Bronchial epithelial cell (primary cell): ENCODE results near the gene GSTT4. TPM values are rescaled to one million over a fixed set of nuclear protein-coding genes. Genes with fewer than 3 reads are reported as not detected.
A peak's percentile ranks its signal among the peaks of the same experiment; 100 is the strongest.

Experiments used
- DNase-seq: peaks from one replicate; pipeline ENCODE4 v3.0.0-alpha.2; 2010; ENCODE audit warnings: low read depth
- FAIRE-seq: peaks from 2 replicates; lab custom pipeline; 2011; peaks lifted over from hg19 to GRCh38; lab: Jason Lieb, UNC
- H3K27me3 ChIP-seq: 2 replicates; pipeline ENCODE4 v1.5.1; 2011; ENCODE audit warnings: low read length; ENCODE audit not compliant: control insufficient read depth, insufficient read depth
- H3K36me3 ChIP-seq: 2 replicates; pipeline ENCODE4 v1.5.1; 2011; ENCODE audit warnings: low read length; ENCODE audit not compliant: control insufficient read depth, insufficient read depth
- H3K4me3 ChIP-seq: 2 replicates; pipeline ENCODE4 v1.5.1; 2011; ENCODE audit warnings: mild to moderate bottlenecking, low read depth, low read length, control low read depth
- total RNA-seq: library from RNA; depleted of rRNA; stranded (reverse); fragments of >200 nt; gene quantifications from 2 replicates; pipeline ENCODE4 v1.2.1, GENCODE V29; 2014
- TF ChIP-seq, protein P1 (sequence below): IDR thresholded peaks from 2 replicates; pipeline ENCODE4 v1.5.1; 2011; ENCODE audit warnings: mild to moderate bottlenecking, moderate library complexity, low read length, control low read depth, inconsistent platforms; ENCODE audit not compliant: insufficient read depth, severe bottlenecking

GSTT4 gene
- total RNA-seq, 1 donor from 2014 or later, result not detected

DNA sequence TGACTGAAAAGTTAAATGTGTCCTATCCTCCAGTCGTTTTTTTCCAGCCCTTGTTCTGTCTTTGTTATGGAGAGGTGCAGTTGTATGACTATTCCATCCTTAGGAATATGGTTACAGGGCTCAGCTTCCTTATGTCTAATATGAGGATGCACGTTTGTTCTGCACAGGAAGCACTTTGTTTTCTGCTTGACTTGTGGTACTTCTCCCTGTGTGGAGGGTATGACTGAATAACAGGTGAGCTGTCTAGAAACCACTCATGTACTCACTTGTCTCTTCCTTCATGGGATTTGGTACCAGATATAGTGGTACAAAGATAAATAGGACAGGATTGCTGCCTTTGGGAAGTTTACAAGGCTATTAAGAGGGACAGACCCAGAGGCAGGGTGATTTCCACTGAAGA lies 23.3 kb upstream of the GSTT4 start:
- no peak overlapping the region for H3K4me3 ChIP-seq
- no peaks in the 10 kb centered on the region for H3K36me3 ChIP-seq
- FAIRE-seq (no peak), DNase-seq (peak; percentile 23)
- TF ChIP-seq, protein P1, sequence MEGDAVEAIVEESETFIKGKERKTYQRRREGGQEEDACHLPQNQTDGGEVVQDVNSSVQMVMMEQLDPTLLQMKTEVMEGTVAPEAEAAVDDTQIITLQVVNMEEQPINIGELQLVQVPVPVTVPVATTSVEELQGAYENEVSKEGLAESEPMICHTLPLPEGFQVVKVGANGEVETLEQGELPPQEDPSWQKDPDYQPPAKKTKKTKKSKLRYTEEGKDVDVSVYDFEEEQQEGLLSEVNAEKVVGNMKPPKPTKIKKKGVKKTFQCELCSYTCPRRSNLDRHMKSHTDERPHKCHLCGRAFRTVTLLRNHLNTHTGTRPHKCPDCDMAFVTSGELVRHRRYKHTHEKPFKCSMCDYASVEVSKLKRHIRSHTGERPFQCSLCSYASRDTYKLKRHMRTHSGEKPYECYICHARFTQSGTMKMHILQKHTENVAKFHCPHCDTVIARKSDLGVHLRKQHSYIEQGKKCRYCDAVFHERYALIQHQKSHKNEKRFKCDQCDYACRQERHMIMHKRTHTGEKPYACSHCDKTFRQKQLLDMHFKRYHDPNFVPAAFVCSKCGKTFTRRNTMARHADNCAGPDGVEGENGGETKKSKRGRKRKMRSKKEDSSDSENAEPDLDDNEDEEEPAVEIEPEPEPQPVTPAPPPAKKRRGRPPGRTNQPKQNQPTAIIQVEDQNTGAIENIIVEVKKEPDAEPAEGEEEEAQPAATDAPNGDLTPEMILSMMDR, result no peak
- no peaks in the 10 kb centered on the region for H3K27me3 ChIP-seq

DNA sequence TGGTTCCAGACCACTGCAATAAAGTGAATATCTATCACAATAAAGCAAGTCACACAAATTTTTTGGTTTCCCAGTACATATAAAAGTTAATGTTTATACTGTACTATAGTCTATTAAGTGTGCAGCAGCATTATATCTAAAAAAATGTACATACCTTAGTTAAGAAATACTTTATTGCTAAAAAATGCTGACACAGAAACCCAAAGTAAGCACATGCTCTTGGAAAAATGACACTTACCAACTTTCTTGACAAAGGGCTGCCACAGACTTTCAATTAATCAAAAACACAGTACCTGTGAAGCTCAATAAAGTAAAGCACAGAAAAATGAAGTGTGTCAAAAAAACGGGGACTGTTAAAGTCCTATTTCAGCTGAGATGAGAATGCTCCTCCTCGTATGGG lies 22.7 kb upstream of the GSTT4 start:
- Histone ChIP-seq H3K36me3 (no peaks in the 10 kb centered on the region), H3K4me3 (no peak overlapping the region), H3K27me3 (no peaks in the 10 kb centered on the region)
- DNase-seq, result no peak
- TF ChIP-seq, protein P1, result no peak
- no peak for FAIRE-seq

DNA sequence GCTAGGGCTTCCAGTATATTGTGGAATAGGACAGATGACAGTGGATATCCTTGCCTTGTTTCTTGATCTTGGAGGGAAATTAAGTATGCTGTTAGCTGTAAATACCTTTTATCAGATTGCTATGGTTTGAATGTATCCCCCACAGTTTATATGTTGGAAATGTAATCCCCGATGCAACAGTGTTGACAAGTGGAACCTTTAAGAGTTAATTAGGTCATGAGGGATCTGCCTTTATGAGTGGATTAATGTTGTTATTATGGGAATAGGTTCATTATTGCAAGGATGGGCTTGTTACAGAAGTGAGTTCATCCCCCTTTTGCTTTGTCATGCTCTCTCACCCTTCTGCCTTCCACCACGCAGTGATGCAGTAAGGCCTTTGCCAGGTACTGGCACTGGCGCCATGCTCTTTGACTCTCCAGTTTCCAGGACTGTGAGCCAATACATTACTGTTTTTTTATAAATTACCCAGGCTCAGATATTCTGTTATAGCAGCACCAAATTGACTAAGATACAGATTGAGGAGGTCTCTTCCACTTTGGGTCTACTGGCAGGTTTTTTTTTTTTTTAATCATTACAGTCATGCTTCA lies 22.2 kb upstream of the GSTT4 start:
- H3K4me3 ChIP-seq, result no peak overlapping the region
- no peak for FAIRE-seq
- no peaks in the 10 kb centered on the region for H3K27me3 ChIP-seq
- H3K36me3 ChIP-seq, result no peaks in the 10 kb centered on the region
- TF ChIP-seq, protein P1, result no peak
- no peak for DNase-seq

DNA sequence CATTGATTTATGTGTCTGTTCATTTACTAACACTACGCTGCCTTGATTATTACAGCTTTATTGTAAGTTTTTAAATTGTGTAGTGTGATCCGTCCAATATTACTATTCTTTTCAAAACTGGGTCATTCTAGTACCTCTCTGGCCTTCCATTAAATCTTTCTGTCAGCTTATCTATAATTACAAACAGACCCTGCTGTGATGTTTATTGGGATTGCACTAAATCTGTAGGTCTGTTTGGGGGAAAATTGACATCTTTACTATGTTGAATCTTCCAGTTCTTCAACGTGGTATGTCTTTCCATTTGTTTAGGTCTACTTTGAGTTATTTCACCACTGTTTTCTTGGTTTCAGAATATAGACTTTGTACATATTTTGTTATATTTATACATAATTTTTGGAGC lies 21.5 kb upstream of the GSTT4 start:
- TF ChIP-seq, protein P1, result no peak
- Histone ChIP-seq H3K4me3 (no peak overlapping the region), H3K36me3 (no peaks in the 10 kb centered on the region), H3K27me3 (no peaks in the 10 kb centered on the region)
- no peak for DNase-seq
- no peak for FAIRE-seq

DNA sequence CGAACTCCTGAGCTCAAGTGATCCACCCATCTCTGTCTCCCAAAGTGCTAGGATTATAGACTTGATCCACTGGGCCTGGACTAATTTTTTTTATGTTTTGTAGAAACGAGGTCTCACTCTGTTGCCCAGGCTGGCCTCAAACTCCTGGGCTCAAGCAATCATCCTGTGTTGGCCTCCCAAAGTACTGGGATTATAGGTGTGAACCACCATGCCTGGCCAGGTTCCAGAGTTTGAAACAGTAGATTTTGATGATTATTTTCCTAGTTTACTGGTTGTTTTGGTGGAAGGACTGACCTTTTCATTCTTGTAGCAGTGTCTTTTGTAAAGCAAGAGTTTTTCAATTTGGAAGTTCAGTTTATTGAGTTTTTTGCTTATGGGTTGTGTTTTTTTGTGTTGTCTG lies 20.8 kb upstream of the GSTT4 start:
- FAIRE-seq (no peak), DNase-seq (no peak)
- TF ChIP-seq, protein P1, result no peak
- no peak overlapping the region for H3K4me3 ChIP-seq
- no peaks in the 10 kb centered on the region for H3K27me3 ChIP-seq
- no peaks in the 10 kb centered on the region for H3K36me3 ChIP-seq

DNA sequence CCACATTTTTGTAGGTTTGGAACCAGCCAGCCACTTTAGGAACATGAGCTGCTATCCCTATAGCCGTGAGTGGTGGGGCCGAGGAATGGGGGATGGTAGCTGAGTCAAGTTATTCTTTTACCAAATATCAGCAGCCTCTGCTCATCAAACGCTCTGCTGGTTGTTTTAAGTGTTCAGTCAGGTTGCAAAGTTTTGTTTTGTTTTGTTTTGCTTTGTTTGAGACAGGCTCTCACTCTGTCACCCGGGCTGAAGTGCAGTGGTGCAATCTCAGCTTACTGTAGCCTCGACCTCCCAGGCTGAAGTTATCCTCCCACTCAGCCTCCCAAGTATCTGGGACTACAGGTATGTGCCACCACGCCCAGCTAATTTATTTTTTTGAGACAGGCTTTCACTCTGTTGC lies 20.2 kb upstream of the GSTT4 start:
- H3K27me3 ChIP-seq, result no peaks in the 10 kb centered on the region
- H3K4me3 ChIP-seq, result no peak overlapping the region
- H3K36me3 ChIP-seq, result no peaks in the 10 kb centered on the region
- no peak for FAIRE-seq
- TF ChIP-seq, protein P1, result no peak
- no peak for DNase-seq
